Stimulated activated CD8-positive, alpha-beta memory T cell treated with anti-CD3 and anti-CD28 coated beads, Interleukin-2, amount 100 ng/mL, for 48 hours (primary cell): ENCODE measurements around the gene EPB41L2.

Experiments
- DNase-seq, 2 donors: peaks; one replicate each; pipeline ENCODE4 v3.0.0-alpha.2; 2020; ENCODE audit warnings: low read depth in 2 of 2

The EPB41L2 gene

DNA sequence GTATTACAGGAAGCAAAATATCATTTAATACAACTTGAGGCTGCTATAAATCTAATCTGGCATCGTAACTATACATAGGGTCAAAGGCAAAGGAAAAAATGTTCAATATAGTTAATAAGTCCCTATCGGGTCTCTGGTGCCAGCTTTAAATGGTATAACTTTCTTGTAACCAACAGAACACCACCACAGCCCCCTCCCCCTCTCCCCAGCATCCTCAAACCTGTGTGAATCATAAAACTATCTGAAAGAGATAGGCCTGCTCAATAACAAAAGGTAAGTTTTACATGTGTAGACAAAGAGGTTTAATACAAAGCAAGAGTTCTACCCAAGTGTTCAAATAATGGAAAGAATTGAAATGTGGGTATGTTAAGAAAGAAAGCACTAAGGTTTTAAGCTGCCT is 223.7 kb downstream of the EPB41L2 start:
- no peak for DNase-seq

DNA sequence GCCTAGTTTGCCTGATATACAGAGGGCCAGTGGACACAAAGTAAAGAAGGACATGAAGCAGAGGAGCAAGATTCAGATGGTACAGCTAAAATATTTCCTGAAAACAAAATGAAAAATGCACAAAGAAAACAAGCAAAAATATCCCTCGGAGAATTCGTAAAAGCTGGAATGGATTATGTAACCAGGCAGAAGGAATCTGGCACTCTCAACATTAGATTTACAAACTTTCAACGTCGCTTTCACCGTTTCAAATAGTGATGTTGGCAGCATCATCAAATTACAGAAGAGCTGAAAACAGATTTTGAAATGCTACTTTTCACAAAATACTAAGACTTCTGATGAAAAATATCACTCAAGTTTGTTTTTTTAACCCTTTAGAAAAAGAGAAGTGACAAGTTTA is 224.1 kb downstream of the EPB41L2 start:
- DNase-seq: no peak

DNA sequence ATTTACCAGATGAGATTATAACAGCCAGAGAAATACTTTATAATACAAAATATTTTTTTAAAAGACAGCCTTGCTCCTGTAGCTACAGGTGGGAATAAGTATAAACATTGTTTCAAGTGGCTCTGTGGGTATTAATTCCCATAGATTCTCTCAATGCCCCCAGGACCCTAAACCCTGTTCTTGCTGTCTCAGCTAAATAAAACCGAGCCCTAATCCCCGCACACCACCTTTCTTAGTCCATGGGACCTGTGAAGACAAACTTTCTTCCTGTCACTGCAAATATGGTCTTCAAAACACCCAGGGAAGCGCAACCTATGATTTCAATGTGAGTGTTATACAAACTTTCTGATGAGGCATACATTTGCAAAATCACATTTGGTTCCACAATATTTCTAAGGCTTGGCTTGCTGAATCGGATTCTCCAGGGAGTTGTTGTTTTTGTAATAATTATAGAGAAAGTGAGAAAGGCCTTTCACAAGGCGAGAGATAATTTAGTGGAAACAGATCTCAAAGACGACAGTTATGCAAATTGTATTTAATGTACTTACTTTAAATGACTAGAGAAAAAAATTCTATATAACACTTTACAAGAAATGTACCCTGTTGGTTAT is 224.7 kb downstream of the EPB41L2 start:
- DNase-seq: no peak

DNA sequence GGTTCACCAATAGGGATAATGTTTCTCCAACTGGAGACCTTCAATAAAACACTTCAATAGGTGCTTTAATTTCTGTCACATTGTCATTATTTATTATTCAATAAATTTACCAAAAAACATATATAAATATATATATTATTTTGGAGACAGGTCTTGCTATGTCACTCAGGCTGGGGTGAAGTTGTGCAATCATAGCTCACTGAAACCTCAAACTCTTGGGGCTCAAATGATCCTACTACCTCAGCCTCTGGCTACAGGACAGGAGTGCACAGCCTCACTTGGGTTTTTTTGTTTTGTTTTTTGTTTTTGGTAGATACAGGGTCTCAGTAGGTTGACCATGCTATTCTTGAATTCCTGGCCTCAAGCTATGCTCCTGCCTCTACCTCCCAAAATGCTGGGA is 226.0 kb downstream of the EPB41L2 start:
- no peak for DNase-seq

DNA sequence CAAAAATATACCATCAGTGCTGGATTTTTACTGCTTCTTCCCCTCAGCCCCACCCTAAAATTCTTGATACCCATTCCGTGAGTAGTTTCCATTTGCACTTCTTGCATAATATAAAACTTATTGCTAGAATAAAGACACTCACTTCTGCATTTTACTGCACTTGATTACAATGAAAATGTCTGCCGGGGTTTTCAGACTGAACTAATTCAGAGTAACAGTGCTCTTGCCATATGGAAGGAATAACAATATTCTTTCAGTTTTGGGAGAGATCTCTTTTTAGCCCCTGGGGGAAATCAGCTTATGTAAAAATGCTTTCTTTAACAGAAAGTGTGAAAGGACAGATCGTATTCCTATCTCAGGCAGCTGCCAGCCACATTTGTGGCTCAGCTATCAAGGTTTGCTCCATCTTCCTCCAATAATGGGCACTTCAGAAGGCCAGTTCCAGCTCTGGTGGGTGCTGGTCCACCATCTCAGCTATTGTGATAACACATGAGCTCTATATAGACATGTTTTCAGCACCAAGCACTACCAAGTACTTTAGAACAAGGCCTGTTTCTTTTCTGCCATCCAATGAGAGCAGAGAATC is 226.9 kb downstream of the EPB41L2 start:
- no peak for DNase-seq

DNA sequence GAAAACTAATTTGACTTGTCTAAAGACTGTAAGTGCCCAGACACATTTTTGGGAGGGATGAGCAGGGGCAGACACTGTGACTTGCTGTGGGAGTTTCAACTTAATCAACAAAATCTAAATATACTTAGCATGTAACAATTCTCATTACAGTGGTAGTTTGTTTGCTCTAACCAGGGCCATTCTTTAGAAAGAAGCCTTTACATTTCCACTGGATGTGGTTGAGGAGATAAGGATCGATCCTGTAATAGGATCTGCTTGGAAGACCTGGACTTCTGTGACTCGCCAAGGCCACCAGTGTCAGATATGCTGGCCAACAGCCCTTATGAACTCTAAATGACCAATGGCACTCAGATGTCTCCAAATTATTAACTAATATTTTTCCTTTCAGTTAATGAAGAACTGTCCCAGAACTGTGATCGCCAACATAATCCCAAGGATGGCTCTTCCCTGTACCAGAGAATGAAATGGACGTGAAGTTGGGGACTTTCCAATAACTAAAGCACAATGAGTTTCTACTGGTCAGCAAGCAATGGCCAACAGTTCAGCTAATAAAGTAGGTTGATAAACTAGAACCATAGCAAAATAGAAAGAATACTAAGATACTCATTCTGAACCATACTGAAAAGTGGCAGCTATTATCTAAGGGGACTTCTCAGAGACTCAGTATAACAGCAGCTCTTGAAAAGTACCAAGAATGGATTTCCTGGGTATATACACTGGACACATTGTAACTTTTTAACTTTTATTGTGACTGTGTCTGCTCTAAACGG is 228.4 kb downstream of the EPB41L2 start:
- no peak for DNase-seq

DNA sequence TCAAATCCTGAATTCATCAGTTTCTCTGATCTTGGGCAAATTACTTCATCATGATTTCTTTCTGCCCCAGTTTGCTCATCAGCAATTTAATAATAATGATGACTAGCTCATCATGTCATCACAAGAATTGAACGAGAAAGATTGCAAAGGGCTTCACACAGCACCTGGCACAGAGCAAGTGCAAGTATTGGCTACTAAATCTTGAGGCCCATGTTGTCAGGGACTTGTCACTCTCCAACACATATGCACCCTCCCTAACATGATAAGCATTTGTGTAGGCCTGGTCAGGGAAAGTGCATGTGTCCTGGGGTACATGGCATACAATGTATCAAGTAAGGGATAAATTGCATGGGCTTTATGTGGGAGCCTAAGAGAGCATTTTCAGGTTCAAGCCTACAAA is 229.5 kb downstream of the EPB41L2 start:
- no peak for DNase-seq

DNA sequence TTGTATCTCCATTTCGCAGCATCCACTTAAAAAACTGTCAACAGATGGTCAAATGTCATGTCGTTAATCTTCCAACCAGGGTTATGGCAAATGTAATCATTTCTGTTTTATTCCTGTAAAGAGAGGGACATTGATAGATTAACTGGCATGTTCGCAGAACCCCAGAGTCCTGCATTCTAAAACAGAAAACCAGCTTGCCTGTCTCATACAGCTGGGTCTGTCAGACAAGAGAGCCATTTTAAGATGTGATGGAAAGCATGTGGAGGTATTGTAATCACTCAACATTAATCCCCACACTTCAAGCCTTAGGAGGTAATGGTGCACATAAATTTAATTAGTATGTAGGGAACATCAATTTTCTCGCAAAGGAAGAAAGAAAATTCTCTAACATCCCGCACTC is 231.4 kb downstream of the EPB41L2 start:
- no peak for DNase-seq

DNA sequence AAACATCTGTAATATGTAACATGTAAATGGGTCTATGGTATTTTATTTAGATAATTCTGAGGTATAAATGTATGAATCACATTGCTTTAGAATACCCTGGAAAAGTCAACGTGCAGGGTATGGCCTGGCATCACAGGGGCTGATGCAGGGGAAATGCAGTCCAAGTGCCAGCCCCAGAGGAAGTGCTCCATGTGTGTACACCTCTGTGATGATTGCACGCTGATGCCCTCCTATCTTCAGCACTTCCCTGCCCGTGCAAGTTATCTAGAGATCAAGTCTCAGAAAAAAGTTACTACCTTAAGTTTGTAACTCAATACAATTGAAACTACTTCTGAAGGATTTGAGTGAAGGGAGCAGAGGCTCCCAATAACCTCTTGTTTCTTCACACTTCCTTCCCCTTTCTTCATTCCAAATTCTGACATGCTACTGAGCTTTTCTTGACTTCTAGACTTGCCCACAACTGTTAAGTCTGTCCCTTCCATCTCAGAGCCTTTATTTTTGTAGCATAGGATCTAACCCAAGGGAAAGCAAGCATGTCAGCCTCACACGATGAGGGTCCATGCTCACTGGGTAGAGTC is 233.6 kb downstream of the EPB41L2 start:
- no peak for DNase-seq

DNA sequence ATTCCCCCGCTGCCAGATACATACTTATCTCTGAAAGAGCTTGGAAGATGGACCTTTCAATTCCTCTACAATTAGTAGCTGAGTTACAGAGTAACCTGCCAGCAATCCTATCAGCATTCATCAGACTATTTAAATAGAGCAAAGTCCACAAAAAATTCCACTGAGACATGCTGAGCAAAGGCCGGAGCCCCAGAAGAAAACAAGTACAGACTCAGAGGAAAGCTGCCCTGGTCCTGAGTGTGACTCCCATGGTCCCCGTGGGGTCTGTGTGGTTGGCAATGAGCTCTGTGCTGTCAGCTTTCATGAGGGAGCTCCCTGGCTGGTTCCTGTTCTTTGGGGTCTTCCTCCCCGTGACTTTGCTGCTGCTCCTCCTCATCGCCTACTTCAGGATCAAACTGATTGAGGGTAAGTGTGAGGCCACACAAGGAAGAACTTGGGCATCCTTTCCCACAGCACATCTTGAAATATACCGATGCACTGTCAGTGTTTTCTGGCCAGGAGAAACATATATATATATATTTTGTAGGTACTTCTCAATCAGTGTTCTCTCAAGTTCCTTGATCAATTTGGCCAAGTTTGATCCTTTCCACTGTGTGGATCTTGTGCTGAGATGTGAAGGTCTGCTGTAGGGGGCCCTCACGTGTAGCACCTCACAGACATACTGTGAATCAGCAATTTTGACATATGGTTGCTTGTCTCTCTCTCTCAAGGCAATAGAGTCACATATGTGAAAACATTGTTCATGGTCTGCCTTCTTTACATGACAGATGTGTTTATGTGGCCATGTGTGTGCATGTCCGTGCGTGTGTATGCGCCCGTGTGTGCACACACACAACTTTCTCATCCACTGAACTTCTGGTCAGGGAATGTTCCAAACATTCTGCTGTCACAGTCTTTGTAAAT is 235.5 kb downstream of the EPB41L2 start, which contains the start of gene SMLR1:
TSS of gene SMLR1 (plus strand) at position 160 of the 903 bp plus-strand sequence. CDS start at position 168, 8 bp downstream.
- DNase-seq: no peak

DNA sequence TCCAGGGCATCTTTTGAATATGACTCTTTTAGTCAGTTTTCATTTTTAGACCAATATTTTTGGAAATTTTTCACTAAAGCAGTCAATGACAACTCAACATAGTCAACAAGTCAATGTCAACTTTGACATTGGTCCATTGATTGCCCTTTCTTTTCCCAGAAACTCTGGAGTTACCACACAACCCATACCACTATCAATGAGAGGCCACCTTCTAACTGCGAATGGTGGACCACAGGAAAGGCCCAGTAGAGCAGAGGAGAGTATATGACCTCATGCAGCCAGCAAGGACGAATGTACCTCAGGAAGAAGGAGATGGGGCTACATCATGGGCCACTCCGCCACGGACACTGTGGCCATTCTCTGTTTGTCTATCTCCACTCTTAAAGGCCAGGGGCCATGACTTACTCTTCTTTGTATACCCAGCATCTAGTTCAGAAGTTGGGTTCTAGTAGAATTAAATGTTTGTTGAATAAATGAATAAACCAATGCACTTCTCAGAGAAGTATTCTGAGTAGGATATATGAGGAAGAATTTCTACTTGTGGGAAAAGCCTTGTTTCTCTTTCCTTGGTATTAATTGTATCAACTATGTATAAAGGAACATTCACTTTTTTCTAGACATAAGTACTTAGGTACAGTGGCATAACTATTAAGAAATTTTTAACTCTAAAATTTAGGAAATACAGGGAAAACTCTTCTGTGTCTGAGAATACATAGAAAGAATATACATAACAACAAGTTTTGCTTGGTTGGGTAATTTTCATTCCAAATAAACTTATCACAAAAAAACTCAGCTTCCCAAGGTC is 236.4 kb downstream of the EPB41L2 start:
- no peak for DNase-seq

DNA sequence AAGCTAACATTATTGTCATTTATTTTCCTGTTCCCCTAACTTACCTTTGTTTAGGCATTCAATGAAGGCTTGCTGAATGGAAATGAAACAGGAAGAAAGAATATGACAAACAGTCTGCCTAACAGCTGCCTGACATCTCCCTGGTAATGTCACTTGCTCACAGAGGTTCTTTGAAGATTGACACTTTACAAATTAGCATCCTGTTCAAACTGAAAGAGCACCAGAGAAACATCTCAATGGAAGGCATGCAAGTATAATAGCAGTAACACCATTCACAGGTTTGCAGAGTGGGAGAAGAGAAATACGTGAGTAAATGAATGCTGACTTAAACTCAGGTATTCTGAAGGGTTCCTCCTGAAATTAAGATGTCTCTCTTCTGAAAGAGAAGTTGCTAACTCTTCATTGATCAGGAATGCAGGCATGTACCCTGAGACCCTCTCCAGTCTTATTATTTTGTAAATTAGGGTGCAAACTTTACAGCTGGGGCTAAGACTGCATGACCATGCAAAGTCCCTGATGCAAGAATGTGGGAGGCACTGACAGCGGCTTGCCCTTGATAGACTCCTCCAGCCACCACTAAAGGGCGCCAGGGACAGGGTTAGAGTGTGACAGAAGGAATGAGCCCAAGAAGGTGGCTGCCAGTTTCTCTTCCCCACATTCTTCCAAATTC is 237.1 kb downstream of the EPB41L2 start:
- DNase-seq: no peak

DNA sequence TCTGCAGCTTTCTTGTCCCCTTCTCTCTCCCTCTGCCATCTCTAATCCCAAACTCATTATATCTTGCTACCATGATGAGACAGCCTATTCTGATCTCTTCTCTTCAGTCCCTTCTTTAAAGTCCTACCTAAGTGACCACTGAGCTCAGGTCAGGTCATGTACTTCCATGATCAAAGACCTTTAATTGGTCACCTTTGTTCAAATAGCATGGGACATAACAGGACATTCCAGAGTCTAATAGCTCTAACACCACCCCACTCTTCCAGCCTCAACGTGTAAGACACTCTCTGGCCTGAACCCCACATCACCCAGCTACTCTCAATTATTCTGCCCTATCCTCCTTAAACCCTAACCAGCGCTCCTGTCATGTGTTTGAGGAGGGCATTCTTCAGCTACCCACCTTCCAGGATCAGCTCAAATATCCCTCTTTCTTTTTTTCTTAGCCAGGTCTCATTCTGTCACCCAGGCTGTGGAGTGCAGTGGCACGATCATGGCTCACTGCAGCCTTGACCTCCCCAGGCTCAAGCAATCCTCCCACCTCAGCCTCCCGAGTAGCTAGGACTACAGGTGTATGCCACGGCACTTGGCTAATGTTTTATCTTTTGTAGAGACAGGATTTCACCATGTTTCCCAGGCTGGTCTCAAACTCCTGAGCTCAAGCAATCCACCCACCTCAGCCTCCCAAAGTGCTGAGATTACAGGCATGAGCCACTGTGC is 237.9 kb downstream of the EPB41L2 start:
- no peak for DNase-seq

DNA sequence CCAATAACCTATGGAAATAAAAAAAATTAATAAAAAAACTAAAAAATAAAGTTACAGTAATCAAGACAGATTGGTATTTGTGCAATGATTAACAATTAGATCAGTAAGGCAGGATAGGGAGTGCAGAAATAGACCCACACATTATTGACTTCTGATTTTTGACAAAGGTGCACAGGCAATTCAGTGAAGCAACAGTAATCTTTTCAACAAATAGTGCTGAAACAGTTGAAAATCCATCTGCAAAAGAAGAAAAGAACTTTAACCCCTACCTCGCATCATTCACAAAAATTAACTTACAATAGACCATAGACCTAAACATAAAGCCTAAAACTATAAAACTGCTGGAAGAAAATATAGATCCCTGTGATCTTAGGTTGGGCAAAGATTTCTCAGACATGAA is 240.3 kb downstream of the EPB41L2 start:
- no peak for DNase-seq

DNA sequence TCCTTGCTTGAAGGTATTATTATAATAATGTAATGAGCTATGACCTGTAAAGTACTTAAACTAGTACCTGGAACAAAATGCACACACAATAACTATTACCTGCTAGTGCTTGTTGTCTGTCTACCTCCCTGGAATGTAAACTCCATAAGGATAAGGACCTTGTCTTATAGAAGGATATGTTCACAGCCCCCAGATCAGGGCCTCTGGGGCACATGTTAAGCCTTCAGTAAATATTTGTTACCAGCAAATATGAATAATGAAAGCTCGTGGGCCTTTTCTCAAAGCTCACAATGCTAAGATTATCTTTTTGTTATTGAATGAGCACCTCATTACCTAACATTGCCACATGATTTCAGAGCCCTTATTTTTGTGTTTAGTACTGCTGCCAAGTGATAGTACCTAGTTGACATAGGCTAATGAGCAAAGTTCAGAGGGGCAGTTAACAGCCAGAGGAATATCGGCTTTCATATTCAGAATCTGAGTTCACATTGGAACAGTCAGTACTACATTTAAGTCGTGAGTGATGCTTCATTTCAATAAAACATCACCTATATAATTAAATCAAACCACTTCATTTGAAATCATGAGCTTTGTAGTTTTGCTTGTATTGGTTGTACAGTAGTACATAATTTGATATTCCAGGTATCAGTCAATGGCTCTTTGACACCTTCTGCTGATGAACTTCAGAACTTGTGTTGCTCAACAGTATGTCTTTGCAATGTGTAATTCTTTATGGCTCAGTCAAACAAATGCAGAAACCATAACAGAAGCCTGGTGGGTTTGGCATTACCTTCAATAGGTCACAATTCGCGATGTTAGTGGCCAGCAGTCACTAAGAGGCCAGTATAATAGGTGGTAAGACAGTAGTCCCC is 247.6 kb downstream of the EPB41L2 start:
- no peak for DNase-seq

DNA sequence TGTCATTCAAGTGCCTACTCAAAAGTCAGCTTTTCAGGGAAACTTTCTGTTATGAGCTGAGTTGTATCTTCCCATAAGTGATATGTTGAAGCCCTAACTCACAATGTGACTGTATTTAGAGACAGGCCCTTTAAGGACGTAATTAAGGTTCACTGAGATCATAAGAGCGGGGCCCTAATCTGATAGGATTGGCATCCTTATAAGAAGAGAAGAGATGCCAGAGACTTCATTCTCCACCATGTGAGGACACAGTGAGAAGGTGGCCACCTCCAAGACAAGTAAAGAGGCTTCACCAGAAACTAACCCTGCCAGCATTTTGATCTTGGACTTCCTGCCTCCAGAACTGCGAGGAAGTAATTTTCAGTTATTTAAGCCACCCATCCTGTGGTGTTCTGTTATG is 248.5 kb downstream of the EPB41L2 start:
- DNase-seq: no peak

DNA sequence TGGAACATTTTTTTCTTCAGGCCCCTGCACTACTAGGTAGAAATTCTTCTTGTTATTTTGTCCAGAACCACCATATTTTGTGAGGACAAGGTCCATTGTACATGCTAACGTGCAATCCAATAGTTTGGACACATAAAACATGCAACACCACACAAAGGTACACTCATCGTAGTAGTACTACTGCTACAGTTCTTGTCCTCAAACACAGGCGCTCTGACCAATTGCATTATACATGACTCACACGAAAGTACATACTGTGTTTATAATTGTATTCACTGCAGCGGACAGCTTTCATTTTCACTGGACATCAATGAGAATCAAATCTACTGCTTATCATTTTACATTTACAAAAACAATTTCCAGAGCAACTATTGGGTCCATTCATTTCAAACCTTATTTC is 251.1 kb downstream of the EPB41L2 start:
- no peak for DNase-seq

DNA sequence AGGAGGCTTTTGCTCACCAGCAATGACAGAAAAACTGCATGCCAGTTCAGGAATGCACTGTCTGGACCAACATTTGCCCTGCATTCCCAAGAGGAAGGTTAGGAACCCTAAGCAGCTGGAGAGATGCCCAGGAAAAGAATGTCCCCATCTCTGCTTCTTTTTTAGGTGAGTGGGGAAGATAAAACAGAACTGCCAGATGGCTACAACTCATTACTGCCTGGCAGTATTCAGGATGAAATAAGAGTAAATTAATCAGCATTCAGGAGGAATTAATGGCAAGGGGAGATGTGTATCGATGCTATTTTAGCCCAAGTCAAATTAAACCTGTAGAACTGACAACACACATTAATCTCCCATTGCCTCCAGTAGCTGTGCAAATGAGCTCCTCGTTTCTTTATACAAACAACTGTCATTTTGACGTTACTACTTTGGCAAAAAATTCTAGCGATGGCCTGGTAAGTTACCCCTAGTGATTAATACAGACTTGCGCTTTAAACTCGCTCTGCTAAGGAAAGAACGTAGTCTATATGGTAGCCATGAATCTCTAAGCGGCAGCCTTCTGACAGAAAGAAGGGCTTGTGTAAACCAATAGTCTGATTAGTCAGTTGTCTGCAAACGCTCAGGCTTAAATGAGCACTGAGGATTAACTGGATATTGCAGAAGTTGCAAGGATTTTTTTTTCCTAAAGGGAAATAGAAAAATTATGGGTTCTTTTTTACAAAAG is 252.6 kb downstream of the EPB41L2 start:
- DNase-seq: no peak
